ENCODE measurements around the gene L3MBTL4.

The L3MBTL4 gene

DNA sequence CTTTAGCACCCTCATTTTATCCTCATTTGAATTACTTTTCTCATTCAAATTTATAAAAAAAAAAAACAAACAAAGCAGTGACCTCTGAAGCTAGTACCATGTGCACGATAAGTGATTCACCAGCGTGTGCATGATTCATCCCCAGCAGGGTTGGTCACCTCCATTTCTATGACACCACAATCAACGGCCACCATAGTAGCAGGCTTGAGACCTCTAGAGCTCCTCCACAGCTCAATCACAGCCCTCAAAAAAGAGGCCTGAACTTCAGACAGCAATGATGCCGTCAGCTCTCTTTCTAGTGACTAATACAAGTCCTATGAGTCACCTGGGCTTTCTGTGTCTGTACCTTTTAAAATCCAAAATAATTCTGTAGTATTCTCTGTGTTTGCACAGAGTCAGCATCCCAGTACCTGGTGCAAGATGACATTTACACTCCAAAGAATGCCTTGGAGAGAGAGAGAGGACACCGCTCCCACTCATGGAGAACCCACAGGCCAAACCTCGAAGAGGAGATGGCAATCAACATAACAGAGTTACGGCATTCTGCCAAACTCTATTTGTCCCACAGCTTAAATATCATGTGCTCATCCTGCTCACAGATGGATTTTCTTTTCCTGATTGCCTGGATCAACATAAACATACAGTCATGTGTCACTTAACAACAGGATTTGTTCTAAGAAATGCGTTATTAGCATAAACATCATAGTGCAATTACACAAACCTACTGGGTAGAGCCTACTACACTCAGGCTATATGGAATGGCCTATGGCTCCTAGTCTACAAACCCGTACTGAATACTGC, 58.7 kb downstream of the L3MBTL4 start:
- peak; percentile 67 for DNase-seq (ENCODE audit: low read depth)
- TF ChIP-seq, protein P1, sequence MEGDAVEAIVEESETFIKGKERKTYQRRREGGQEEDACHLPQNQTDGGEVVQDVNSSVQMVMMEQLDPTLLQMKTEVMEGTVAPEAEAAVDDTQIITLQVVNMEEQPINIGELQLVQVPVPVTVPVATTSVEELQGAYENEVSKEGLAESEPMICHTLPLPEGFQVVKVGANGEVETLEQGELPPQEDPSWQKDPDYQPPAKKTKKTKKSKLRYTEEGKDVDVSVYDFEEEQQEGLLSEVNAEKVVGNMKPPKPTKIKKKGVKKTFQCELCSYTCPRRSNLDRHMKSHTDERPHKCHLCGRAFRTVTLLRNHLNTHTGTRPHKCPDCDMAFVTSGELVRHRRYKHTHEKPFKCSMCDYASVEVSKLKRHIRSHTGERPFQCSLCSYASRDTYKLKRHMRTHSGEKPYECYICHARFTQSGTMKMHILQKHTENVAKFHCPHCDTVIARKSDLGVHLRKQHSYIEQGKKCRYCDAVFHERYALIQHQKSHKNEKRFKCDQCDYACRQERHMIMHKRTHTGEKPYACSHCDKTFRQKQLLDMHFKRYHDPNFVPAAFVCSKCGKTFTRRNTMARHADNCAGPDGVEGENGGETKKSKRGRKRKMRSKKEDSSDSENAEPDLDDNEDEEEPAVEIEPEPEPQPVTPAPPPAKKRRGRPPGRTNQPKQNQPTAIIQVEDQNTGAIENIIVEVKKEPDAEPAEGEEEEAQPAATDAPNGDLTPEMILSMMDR (conservative IDR thresholded peaks at IDR 0.05; ENCODE audit: control insufficient read depth, insufficient read depth, low read depth, low read length): no peak

DNA sequence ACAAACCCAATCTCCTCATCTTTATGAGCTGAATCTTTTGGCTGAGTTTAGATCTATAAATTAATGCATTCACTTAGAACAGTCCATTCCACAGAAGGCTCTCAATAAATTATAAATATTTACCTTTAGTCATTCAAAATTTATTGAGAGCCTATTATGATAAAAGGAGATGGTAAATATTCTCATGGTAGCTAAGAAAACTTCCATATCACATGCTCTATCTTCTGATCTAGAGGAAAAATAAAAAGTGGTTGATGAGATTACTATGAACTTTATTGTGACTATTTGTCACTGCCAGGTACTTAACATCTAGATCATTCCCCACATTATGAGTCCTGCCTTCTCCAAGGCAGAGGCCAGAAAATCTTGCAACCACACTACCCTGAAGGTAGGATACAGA, 62.4 kb downstream of the L3MBTL4 start:
- no peak overlapping the region for H3K4me3 ChIP-seq (ENCODE audit: control insufficient read depth, low read depth, low read length)
- TF ChIP-seq, protein P1 (conservative IDR thresholded peaks at IDR 0.05; ENCODE audit: control insufficient read depth, insufficient read depth, low read depth, low read length): no peak
- DNase-seq (ENCODE audit: low read depth): no peak

More for the DNA sequence above, 58.7 kb downstream of the L3MBTL4 start:
- H3K4me3 ChIP-seq (ENCODE audit: control insufficient read depth, low read depth, low read length): no peak overlapping the region

DNA sequence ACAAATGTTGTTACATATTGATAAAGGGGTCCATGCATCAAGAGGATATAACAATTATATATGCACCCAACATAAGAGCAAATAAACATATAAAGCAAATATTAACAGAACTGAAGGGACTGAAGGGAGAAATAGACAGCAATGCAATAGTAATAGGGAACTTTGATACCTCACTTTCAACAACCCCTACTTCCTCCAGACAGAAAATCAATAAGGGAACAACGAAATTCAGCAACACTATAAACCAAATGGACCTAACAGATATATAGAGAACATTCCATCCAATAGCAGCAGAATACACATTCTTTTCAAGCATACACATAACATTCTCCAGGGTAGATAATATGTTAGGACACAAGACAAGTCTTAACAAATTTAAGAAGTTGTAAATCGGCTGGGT, 71.7 kb downstream of the L3MBTL4 start:
- no peak overlapping the region for H3K4me3 ChIP-seq (ENCODE audit: control insufficient read depth, low read depth, low read length)
- TF ChIP-seq, protein P1 (conservative IDR thresholded peaks at IDR 0.05; ENCODE audit: control insufficient read depth, insufficient read depth, low read depth, low read length): no peak
- no peak for DNase-seq (ENCODE audit: low read depth)

DNA sequence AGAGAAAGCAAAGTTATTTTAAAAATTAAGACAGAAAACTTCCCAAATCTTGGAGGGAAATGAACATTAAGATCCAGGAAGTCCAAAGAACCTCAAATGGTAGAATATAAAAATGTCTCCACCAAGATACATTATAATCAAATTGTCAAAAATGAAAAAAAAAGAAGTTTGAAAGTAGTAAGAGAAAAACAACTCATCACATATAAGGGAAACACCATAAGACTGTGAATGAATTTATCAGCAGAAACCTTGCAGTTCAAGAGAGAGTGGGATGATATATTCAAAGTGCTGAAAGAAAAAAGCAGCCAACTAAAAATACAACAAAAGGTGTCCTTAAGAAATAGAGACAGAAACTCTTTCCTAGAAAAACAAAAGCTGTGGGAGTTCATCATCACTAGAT, 73.0 kb downstream of the L3MBTL4 start:
- no peak overlapping the region for H3K4me3 ChIP-seq (ENCODE audit: control insufficient read depth, low read depth, low read length)
- DNase-seq (ENCODE audit: low read depth): no peak
- TF ChIP-seq, protein P1 (conservative IDR thresholded peaks at IDR 0.05; ENCODE audit: control insufficient read depth, insufficient read depth, low read depth, low read length): no peak

DNA sequence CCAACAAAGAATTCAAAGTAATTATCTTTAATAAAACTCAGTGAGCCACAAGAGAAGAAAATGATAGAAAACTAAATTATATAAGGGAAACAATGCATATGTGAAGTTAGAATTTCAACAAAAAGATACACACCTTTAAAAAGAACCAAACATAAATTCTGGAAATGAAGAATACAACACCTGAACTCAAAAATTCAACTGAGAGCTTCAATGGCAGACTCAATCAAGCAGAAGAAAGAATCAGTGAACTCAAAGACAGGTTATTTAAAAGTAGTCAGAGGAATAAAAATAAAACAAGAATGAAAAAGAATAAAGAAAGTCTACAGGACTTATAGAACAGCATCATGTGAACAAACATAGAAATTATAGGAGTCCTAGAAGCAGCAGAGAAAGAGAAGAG, 73.4 kb downstream of the L3MBTL4 start:
- no peak overlapping the region for H3K4me3 ChIP-seq (ENCODE audit: control insufficient read depth, low read depth, low read length)
- TF ChIP-seq, protein P1 (conservative IDR thresholded peaks at IDR 0.05; ENCODE audit: control insufficient read depth, insufficient read depth, low read depth, low read length): no peak
- no peak for DNase-seq (ENCODE audit: low read depth)

DNA sequence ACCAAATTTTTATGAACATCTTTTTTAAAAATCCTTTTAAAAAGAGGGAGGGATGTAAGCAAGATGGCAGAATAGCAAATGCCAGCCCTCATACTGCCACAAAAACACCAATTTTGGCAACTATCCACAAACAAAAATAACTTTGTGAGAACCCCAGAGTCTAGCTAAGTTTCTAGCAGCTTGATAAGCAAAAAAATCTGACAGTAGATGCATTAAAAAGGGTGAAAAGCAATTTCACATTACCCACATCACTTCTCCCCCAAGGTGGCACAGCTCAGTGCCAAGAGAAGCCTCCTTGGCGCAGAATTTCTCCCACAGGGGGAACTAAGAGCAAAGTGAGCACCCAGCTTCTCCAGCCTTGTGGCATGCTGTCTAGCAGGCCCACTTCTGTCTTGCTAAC, 74.6 kb downstream of the L3MBTL4 start:
- no peak overlapping the region for H3K4me3 ChIP-seq (ENCODE audit: control insufficient read depth, low read depth, low read length)
- TF ChIP-seq, protein P1 (conservative IDR thresholded peaks at IDR 0.05; ENCODE audit: control insufficient read depth, insufficient read depth, low read depth, low read length): no peak
- DNase-seq (ENCODE audit: low read depth): no peak

All from fibroblast of mammary gland (primary cell).